HEK293T (cell line): Measurements from ENCODE around the gene TSPAN4.

Experiments used
- BHLHE40 ChIP-seq: fragments of 450-650 bp; IDR thresholded peaks from 2 replicates; pipeline ENCODE4 v1.6.1; 2016; ENCODE audit warnings: mild to moderate bottlenecking, moderate library complexity, borderline replicate concordance
- FOXK2 ChIP-seq: fragments of 450-650 bp; IDR thresholded peaks from 2 replicates; pipeline ENCODE4 v1.6.1; 2016; ENCODE audit warnings: mild to moderate bottlenecking
- L3MBTL2 ChIP-seq: fragments of 450-650 bp; conservative IDR thresholded peaks from 2 replicates; pipeline ENCODE4 v1.6.1; 2016; ENCODE audit warnings: mild to moderate bottlenecking
- SUZ12 ChIP-seq: fragments of 450-650 bp; IDR thresholded peaks from 2 replicates; pipeline ENCODE4 v1.6.1; 2016; ENCODE audit warnings: mild to moderate bottlenecking

DNA sequence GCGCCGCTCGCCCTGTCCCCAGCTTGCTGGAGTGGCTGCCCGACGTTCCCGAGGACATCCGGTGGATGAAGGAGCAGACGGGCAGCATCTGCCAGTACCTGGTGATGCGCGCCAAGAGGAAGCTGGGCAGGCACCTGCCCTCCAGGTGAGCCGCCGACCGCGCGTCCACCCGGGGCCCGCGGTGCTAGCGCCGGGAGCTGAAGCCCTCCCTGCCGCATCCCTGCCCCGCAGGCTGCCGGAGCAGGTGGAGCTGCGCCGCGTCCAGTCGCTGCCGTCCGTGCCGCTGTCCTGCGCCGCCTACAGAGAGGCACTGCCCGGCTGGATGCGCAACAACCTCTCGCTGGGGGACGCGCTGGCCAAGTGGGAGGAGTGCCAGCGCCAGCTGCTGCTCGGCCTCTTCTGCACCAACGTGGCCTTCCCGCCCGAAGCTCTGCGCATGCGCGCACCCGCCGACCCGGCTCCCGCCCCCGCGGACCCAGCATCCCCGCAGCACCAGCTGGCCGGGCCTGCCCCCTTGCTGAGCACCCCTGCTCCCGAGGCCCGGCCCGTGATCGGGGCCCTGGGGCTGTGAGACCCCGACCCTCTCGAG, 18.3 kb upstream of the TSPAN4 start:
- no peak for TF ChIP-seq SUZ12
- TF ChIP-seq L3MBTL2, result no peak
- TF ChIP-seq BHLHE40, result no peak
- TF ChIP-seq FOXK2, result no peak
